ENCODE data around the gene EPHA3.

The EPHA3 gene

GRCh38 chr3:89145995-89146394, 38.6 kb downstream of the EPHA3 start:
- DNase-seq (ENCODE audit: low read depth) = no peak

GRCh38 chr3:89154416-89154815, 47.0 kb downstream of the EPHA3 start:
- no peak for DNase-seq (ENCODE audit: low read depth)

GRCh38 chr3:89155811-89156210, 48.4 kb downstream of the EPHA3 start:
- DNase-seq (ENCODE audit: low read depth) = no peak

- no peak for DNase-seq (ENCODE audit: low read depth)
Measured at GRCh38 chr3:89157575-89157974, 50.2 kb downstream of the EPHA3 start.

- no peak for DNase-seq (ENCODE audit: low read depth)
Measured at GRCh38 chr3:89159605-89160004, 52.2 kb downstream of the EPHA3 start.

- no peak for DNase-seq (ENCODE audit: low read depth)
Measured at GRCh38 chr3:89164774-89165173, 57.4 kb downstream of the EPHA3 start.

- DNase-seq (ENCODE audit: low read depth) = no peak
Measured at GRCh38 chr3:89165636-89166263, 58.3 kb downstream of the EPHA3 start.

GRCh38 chr3:89171687-89172545, 64.5 kb downstream of the EPHA3 start:
- peak; percentile 20 for DNase-seq (ENCODE audit: low read depth)

- no peak for DNase-seq (ENCODE audit: low read depth)
Measured at GRCh38 chr3:89173546-89173945, 66.1 kb downstream of the EPHA3 start.

GRCh38 chr3:89179355-89180001, 72.1 kb downstream of the EPHA3 start:
- no peak for DNase-seq (ENCODE audit: low read depth)

- no peak for DNase-seq (ENCODE audit: low read depth)
Measured at GRCh38 chr3:89180334-89180733, 72.9 kb downstream of the EPHA3 start.

GRCh38 chr3:89182056-89182455, 74.6 kb downstream of the EPHA3 start:
- no peak for DNase-seq (ENCODE audit: low read depth)

- DNase-seq (ENCODE audit: low read depth) = no peak
Measured at GRCh38 chr3:89184151-89184995, 77.0 kb downstream of the EPHA3 start.

- no peak for DNase-seq (ENCODE audit: low read depth)
Measured at GRCh38 chr3:89186456-89186855, 79.0 kb downstream of the EPHA3 start.

GRCh38 chr3:89198591-89198990, 91.2 kb downstream of the EPHA3 start:
- DNase-seq (ENCODE audit: low read depth) = no peak

GRCh38 chr3:89212619-89213018, 105.2 kb downstream of the EPHA3 start:
- DNase-seq (ENCODE audit: low read depth) = no peak

- DNase-seq (ENCODE audit: low read depth) = no peak
Measured at GRCh38 chr3:89216016-89216739, 108.8 kb downstream of the EPHA3 start.

- DNase-seq (ENCODE audit: low read depth) = no peak
Measured at GRCh38 chr3:89217148-89217685, 109.8 kb downstream of the EPHA3 start.

- no peak for DNase-seq (ENCODE audit: low read depth)
Measured at GRCh38 chr3:89221924-89222323, 114.5 kb downstream of the EPHA3 start.

GRCh38 chr3:89223188-89223587, 115.8 kb downstream of the EPHA3 start:
- DNase-seq (ENCODE audit: low read depth) = no peak

GRCh38 chr3:89227218-89227617, 119.8 kb downstream of the EPHA3 start:
- no peak for DNase-seq (ENCODE audit: low read depth)
